Prostate gland (tissue), 2 donors: ENCODE measurements around the gene FES. TPM values are rescaled to one million over a fixed set of nuclear protein-coding genes. Genes with fewer than 3 reads are reported as not detected.

Experiments used
- DNase-seq: peaks from one replicate; pipeline ENCODE4 v3.0.0-alpha.2; 2019; ENCODE audit warnings: low spot score
- H3K27ac ChIP-seq, 2 donors: fragments of 200-600 bp; sonication (generic); 2 replicates each; pipeline ENCODE4 v1.5.1; 2017 to 2019
- H3K27me3 ChIP-seq: fragments of 200-600 bp; sonication (generic); replicated peaks from 2 replicates; pipeline ENCODE4 v1.5.1; 2019; ENCODE audit not compliant: insufficient read depth
- H3K36me3 ChIP-seq, 2 donors: fragments of 200-600 bp; sonication (generic); 1 replicate in 1 of 2; 2 replicates in 1 of 2; pipeline versions ENCODE4 v1.5.1 to v1.8.1; 2017 to 2019
- H3K4me1 ChIP-seq: fragments of 200-600 bp; sonication (generic); replicated peaks from 2 replicates; pipeline ENCODE4 v1.5.1; 2019
- H3K4me3 ChIP-seq, 2 donors: fragments of 200-600 bp; sonication (generic); 2 replicates each; pipeline ENCODE4 v1.5.1; 2017 to 2019
- H3K9me3 ChIP-seq: fragments of 200-600 bp; sonication (generic); 2 replicates; pipeline ENCODE4 v1.5.1; 2017
- POLR2A ChIP-seq: fragments of 450-650 bp; IDR thresholded peaks from one replicate; pipeline ENCODE4 v1.6.1; 2016; ENCODE audit warnings: antibody characterized with exemption, mild to moderate bottlenecking
- POLR2AphosphoS5 ChIP-seq: sonication (generic); formaldehyde crosslinking; IDR thresholded peaks from one replicate; pipeline ENCODE4 v1.6.1; 2017; ENCODE audit warnings: antibody characterized with exemption
- WGBS: methylation state at CpG from one replicate; pipeline ENCODE4 v1.1.5; 2018; 5-methylcytosine and 5-hydroxymethylcytosine counted together
- intact Hi-C: fragments of 100-400 bp; cut with DNase I; formaldehyde crosslinking; loops from one replicate; pipeline ENCODE4 v1.14.2; 2022
- total RNA-seq, 2 donors: library from RNA; depleted of rRNA; stranded (reverse); fragments of >200 nt; gene quantifications; one replicate each; pipeline ENCODE4 v1.1.0, GENCODE V29; 2016
- TF ChIP-seq, protein P1 (sequence below), 4 experiments: fragments of 200-600 bp in 2 of 4; fragments of 450-650 bp in 2 of 4; sonication (generic) in 2 of 4; IDR thresholded peaks; 1 replicate in 3 of 4; 2 replicates in 1 of 4; pipeline ENCODE4 v1.5.1; 2016 to 2019; ENCODE audit warnings: antibody characterized with exemption in 4 of 4, mild to moderate bottlenecking in 2 of 4, moderate library complexity in 2 of 4

Gene FES
- total RNA-seq, 2 donors from 2014 or later: 22.8 to 33.9 TPM

DNA sequence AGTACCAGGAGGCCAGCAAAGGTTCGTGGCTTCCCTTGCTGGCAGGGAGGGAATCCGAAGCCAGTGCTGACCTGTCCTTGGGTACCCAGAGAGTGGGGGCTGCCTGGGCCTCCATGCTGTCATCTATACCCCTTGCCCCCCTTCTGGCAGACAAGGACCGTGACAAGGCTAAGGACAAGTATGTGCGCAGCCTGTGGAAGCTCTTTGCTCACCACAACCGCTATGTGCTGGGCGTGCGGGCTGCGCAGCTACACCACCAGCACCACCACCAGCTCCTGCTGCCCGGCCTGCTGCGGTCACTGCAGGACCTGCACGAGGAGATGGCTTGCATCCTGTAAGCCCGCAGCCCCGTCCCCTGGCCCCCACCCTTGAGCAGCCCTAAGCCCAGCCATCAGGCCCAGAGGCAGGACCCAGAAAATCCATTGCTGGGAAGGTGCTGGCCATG is 2.8 kb downstream of the FES start:
- peaks cover 6% of the 10 kb centered on the region for H3K4me1 ChIP-seq
- H3K27ac ChIP-seq: no peak overlapping the region
- no peak for DNase-seq
- intact Hi-C loops: loop anchor here (10.0 kb wide), 1 partner anchor 572 kb away; no protein-coding TSS in a partner anchor
- TF ChIP-seq POLR2AphosphoS5 (no peak), POLR2A (no peak)
- TF ChIP-seq, protein P1, sequence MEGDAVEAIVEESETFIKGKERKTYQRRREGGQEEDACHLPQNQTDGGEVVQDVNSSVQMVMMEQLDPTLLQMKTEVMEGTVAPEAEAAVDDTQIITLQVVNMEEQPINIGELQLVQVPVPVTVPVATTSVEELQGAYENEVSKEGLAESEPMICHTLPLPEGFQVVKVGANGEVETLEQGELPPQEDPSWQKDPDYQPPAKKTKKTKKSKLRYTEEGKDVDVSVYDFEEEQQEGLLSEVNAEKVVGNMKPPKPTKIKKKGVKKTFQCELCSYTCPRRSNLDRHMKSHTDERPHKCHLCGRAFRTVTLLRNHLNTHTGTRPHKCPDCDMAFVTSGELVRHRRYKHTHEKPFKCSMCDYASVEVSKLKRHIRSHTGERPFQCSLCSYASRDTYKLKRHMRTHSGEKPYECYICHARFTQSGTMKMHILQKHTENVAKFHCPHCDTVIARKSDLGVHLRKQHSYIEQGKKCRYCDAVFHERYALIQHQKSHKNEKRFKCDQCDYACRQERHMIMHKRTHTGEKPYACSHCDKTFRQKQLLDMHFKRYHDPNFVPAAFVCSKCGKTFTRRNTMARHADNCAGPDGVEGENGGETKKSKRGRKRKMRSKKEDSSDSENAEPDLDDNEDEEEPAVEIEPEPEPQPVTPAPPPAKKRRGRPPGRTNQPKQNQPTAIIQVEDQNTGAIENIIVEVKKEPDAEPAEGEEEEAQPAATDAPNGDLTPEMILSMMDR (IDR thresholded peaks at IDR 0.05): no peak
- H3K9me3 ChIP-seq: no peaks in the 10 kb centered on the region
- H3K27me3 ChIP-seq: no peaks in the 10 kb centered on the region
- WGBS: 87% methylated on average over 6 of the region's 13 CpGs
- H3K4me3 ChIP-seq: no peak overlapping the region
- peaks cover 7 to 11% of the 10 kb centered on the region in 2 donors for H3K36me3 ChIP-seq

DNA sequence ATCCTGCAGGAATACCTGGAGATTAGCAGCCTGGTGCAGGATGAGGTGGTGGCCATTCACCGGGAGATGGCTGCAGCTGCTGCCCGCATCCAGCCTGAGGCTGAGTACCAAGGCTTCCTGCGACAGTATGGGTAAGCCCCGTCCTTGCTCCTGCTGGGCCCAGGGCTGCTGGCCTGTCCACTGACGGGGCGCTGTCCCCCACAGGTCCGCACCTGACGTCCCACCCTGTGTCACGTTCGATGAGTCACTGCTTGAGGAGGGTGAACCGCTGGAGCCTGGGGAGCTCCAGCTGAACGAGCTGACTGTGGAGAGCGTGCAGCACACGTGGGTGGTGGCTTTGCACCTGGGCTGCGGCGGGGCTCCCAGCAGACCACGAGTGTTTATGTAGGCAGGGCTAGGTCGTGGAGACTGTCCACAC is 5.0 kb downstream of the FES start:
- intact Hi-C loops: loop anchor here (10.0 kb wide), 1 partner anchor 575 kb away; no protein-coding TSS in a partner anchor
- Histone ChIP-seq H3K36me3 (peaks cover 7 to 26% of the 10 kb centered on the region in 2 donors), H3K4me3 (no peak overlapping the region), H3K9me3 (no peaks in the 10 kb centered on the region), H3K27me3 (no peaks in the 10 kb centered on the region), H3K27ac (no peak overlapping the region), H3K4me1 (peaks cover 6% of the 10 kb centered on the region)
- no peak for DNase-seq
- 80% methylated on average over 18 of the region's 18 CpGs for WGBS
- TF ChIP-seq POLR2A (no peak), POLR2AphosphoS5 (no peak)
- TF ChIP-seq, protein P1 (IDR thresholded peaks at IDR 0.05): no peak

DNA sequence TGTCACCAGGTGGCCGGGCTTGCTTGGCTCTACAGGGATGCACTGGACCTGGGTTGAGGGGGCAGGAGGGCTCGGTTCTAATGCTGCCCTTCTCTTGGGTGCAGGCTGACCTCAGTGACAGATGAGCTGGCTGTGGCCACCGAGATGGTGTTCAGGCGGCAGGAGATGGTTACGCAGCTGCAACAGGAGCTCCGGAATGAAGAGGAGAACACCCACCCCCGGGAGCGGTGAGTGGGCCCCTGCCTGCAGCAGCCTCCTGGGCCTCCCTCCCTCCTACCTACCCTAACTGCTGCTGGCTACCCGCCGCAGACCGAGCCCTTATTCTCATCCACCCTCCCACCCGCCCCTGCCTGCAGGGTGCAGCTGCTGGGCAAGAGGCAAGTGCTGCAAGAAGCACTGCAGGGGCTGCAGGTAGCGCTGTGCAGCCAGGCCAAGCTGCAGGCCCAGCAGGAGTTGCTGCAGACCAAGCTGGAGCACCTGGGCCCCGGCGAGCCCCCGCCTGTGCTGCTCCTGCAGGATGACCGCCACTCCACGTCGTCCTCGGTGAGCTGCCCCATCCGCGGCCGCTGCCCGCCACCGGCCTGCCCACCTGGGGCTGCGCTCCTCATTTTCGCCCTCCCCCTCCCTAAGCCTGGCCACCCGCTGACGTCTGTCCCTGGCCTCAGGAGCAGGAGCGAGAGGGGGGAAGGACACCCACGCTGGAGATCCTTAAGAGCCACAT is 5.6 kb downstream of the FES start:
- intact Hi-C loops: loop anchor here (10.0 kb wide), 1 partner anchor 575 kb away; no protein-coding TSS in a partner anchor
- WGBS: 81% methylated on average over 30 of the region's 31 CpGs
- no peaks in the 10 kb centered on the region for H3K27me3 ChIP-seq
- H3K36me3 ChIP-seq: peaks cover 7 to 26% of the 10 kb centered on the region in 2 donors
- no peak overlapping the region for H3K4me3 ChIP-seq
- no peak overlapping the region for H3K27ac ChIP-seq
- DNase-seq: no peak
- no peaks in the 10 kb centered on the region for H3K9me3 ChIP-seq
- peaks cover under 1% of the 10 kb centered on the region for H3K4me1 ChIP-seq
- TF ChIP-seq POLR2AphosphoS5 (no peak), POLR2A (no peak)
- TF ChIP-seq, protein P1 (IDR thresholded peaks at IDR 0.05): no peak

DNA sequence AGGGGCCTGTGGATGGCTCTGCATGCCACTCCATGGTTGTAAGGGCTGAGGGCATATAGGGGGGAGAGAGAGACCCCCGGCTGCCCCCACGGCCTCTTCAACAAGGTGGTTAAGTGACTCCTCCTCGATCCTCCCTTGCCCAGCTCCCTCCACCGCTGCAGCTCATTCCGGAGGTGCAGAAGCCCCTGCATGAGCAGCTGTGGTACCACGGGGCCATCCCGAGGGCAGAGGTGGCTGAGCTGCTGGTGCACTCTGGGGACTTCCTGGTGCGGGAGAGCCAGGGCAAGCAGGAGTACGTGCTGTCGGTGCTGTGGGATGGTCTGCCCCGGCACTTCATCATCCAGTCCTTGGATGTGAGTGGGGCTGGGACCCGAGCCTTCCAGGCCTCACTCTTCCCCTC is 6.5 kb downstream of the FES start:
- TF ChIP-seq POLR2AphosphoS5 (no peak), POLR2A (no peak)
- TF ChIP-seq, protein P1 (IDR thresholded peaks at IDR 0.05): no peak
- WGBS: 77% methylated on average over 12 of the region's 12 CpGs
- no peaks in the 10 kb centered on the region for H3K9me3 ChIP-seq
- H3K27ac ChIP-seq: no peak overlapping the region
- peaks cover 7 to 26% of the 10 kb centered on the region in 2 donors for H3K36me3 ChIP-seq
- H3K4me1 ChIP-seq: no peaks in the 10 kb centered on the region
- no peak for DNase-seq
- intact Hi-C loops: no loop called here
- no peak overlapping the region for H3K4me3 ChIP-seq
- H3K27me3 ChIP-seq: no peaks in the 10 kb centered on the region
